ENCODE measurements around the gene STK39.

STK39 gene

GRCh38 chr2:167945660-167946368, 301.6 kb downstream of the STK39 start:
- no peak for DNase-seq (ENCODE audit: low spot score)
- no peak for TF ChIP-seq CTCF (IDR thresholded peaks at IDR 0.05; ENCODE audit: extremely low read depth, missing control alignments)

- DNase-seq (ENCODE audit: low spot score): no peak
Observed at GRCh38 chr2:167944825-167945659, 302.4 kb downstream of the STK39 start.

DNA sequence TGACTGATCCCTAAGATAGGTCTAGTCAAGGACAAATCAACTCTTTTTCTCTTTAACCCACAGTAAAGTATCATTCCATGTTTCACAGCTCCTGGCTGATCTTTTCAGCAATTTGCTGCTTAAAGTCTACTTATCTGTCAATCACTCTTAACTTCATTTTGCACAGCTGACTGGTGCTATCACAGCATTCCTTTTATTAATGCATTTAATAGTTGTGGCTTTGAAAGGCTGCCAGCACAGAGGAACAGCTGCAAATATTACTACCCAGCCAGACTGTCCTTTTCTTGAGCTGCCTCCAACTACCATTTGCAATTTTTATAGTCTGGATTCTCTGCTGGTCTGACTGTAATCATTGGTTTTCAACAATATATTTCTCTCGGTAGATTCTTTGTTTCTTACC, 303.5 kb downstream of the STK39 start:
- no peak for DNase-seq (ENCODE audit: low spot score)
- no peak for TF ChIP-seq CTCF (IDR thresholded peaks at IDR 0.05; ENCODE audit: extremely low read depth, missing control alignments)

More at GRCh38 chr2:167944825-167945659, 302.4 kb downstream of the STK39 start:
- no peak for TF ChIP-seq CTCF (IDR thresholded peaks at IDR 0.05; ENCODE audit: extremely low read depth, missing control alignments)

GRCh38 chr2:167943368-167943767, 304.0 kb downstream of the STK39 start:
- no peak for TF ChIP-seq CTCF (IDR thresholded peaks at IDR 0.05; ENCODE audit: extremely low read depth, missing control alignments)
- no peak for DNase-seq (ENCODE audit: low spot score)

GRCh38 chr2:167942366-167943081, 304.9 kb downstream of the STK39 start:
- no peak for TF ChIP-seq CTCF (IDR thresholded peaks at IDR 0.05; ENCODE audit: extremely low read depth, missing control alignments)
- no peak for DNase-seq (ENCODE audit: low spot score)

DNA sequence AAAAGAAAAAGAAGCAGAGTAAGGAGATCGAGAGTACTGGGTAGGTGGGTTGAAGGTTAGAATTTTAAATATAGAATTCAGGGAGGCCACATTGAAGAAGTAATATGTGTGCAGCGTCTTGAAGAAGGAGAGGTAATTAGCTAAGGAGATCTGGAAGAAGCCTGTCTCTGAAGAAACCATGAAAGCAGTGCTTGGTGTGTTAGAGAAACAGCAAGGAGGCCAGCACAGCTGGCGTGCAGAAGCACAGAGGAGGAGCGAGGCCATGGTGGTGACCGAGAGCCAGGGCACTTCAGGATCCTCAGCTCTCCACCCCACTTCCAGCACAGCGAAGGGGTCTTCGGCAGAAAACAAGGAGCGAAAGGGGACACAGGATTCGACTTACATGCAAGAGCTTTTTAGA, 305.8 kb downstream of the STK39 start:
- TF ChIP-seq CTCF (IDR thresholded peaks at IDR 0.05; ENCODE audit: extremely low read depth, missing control alignments): no peak
- DNase-seq (ENCODE audit: low spot score): no peak

All from GM20000 (cell line).